Lower leg skin (tissue), 3 donors: ENCODE results near the gene KCNMA1.

Experiments
- POLR2A ChIP-seq, 2 donors: fragments of 450-650 bp; IDR thresholded peaks; one replicate each; pipeline ENCODE4 v1.6.1; 2016 to 2017; ENCODE audit warnings: antibody characterized with exemption in 2 of 2, mild to moderate bottlenecking in 1 of 2, moderate library complexity in 1 of 2
- TF ChIP-seq, protein P1 (sequence below), 3 donors: fragments of 450-650 bp; IDR thresholded peaks; one replicate each; pipeline ENCODE4 v1.5.1; 2016; ENCODE audit warnings: antibody characterized with exemption in 3 of 3, mild to moderate bottlenecking in 3 of 3, moderate library complexity in 2 of 3

DNA sequence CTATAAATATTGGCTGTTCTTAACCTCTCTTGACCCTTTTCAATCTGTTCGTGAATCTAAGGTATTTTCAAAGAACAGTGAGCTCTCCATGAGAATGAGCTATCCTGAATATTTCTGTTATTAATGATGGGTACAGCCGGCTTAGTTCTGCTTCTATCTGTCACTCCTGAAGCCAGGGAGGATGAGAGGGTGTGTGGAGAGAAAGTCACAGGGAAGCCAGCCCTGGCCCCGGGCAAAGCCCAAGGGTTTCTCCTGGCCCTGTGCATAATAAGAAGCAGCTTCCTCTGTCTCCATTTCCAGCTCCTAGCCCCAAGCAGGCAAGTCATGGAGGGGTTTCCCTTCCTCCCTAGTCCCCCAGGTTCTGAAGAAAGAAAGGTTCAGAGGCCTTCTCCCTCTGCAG, 151.1 kb downstream of the KCNMA1 start:
- TF ChIP-seq, protein P1, sequence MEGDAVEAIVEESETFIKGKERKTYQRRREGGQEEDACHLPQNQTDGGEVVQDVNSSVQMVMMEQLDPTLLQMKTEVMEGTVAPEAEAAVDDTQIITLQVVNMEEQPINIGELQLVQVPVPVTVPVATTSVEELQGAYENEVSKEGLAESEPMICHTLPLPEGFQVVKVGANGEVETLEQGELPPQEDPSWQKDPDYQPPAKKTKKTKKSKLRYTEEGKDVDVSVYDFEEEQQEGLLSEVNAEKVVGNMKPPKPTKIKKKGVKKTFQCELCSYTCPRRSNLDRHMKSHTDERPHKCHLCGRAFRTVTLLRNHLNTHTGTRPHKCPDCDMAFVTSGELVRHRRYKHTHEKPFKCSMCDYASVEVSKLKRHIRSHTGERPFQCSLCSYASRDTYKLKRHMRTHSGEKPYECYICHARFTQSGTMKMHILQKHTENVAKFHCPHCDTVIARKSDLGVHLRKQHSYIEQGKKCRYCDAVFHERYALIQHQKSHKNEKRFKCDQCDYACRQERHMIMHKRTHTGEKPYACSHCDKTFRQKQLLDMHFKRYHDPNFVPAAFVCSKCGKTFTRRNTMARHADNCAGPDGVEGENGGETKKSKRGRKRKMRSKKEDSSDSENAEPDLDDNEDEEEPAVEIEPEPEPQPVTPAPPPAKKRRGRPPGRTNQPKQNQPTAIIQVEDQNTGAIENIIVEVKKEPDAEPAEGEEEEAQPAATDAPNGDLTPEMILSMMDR (IDR thresholded peaks at IDR 0.05): no peak
- no peak for TF ChIP-seq POLR2A (IDR thresholded peaks at IDR 0.05)
